ES-I3 (cell line): ENCODE data around the gene FMO5.
"Not testable (repeated sequence)": the region's sequence is repeated elsewhere in the genome, so short reads cannot be mapped to it uniquely, and the experiment has no call there.

ENCODE experiments used
- H3K36me3 ChIP-seq: 2 replicates; pipeline ENCODE4 v1.6.1; 2013; ENCODE audit warnings: mild to moderate bottlenecking, low read length, control low read depth, moderate library complexity; ENCODE audit not compliant: insufficient read depth
- H3K4me1 ChIP-seq: 2 replicates; pipeline ENCODE4 v1.6.1; 2013; ENCODE audit warnings: mild to moderate bottlenecking, control low read depth, low read length; ENCODE audit not compliant: insufficient read depth
- H3K9ac ChIP-seq: 2 replicates; pipeline ENCODE4 v1.6.1; 2013; ENCODE audit warnings: low read depth, mild to moderate bottlenecking, low read length, moderate library complexity
- H3K9me3 ChIP-seq: 2 replicates; pipeline ENCODE4 v1.6.1; 2013; ENCODE audit warnings: mild to moderate bottlenecking, low read length, moderate library complexity; ENCODE audit not compliant: control insufficient read depth, insufficient read depth

Gene FMO5

GRCh38 chr1:147231032-147231431 is 5.9 kb upstream of the FMO5 start:
- not testable (repeated sequence) for H3K36me3 ChIP-seq, H3K9me3 ChIP-seq, H3K4me1 ChIP-seq, H3K9ac ChIP-seq

- H3K4me1 ChIP-seq = no peaks in the 10 kb centered on the region
- no peaks in the 10 kb centered on the region for H3K9me3 ChIP-seq
- peak overlapping the region; percentile 10; the same call in 1 of the 2 replicates for H3K9ac ChIP-seq
- no peaks in the 10 kb centered on the region for H3K36me3 ChIP-seq
Observed at GRCh38 chr1:147223740-147224615, 1.2 kb downstream of the FMO5 start.

GRCh38 chr1:147218606-147219005 is 6.5 kb downstream of the FMO5 start:
- H3K9me3 ChIP-seq = no peaks in the 10 kb centered on the region
- H3K9ac ChIP-seq = no peak overlapping the region
- no peaks in the 10 kb centered on the region for H3K4me1 ChIP-seq
- no peaks in the 10 kb centered on the region for H3K36me3 ChIP-seq

- Histone ChIP-seq H3K9ac (no peak overlapping the region), H3K4me1 (no peaks in the 10 kb centered on the region), H3K36me3 (no peaks in the 10 kb centered on the region), H3K9me3 (no peaks in the 10 kb centered on the region)
Observed at GRCh38 chr1:147217141-147217540, 8.0 kb downstream of the FMO5 start.

- no peaks in the 10 kb centered on the region for H3K9me3 ChIP-seq
- no peaks in the 10 kb centered on the region for H3K36me3 ChIP-seq
- no peaks in the 10 kb centered on the region for H3K4me1 ChIP-seq
- no peak overlapping the region for H3K9ac ChIP-seq
Observed at GRCh38 chr1:147216124-147216523, 9.0 kb downstream of the FMO5 start.

- H3K9me3 ChIP-seq = no peaks in the 10 kb centered on the region
- no peaks in the 10 kb centered on the region for H3K4me1 ChIP-seq
- H3K36me3 ChIP-seq = no peaks in the 10 kb centered on the region
- H3K9ac ChIP-seq = no peak overlapping the region; the same call in 1 of the 2 replicates
Observed at GRCh38 chr1:147215540-147215916, 9.6 kb downstream of the FMO5 start.

GRCh38 chr1:147214842-147215539 is 10.1 kb downstream of the FMO5 start:
- H3K4me1 ChIP-seq = no peaks in the 10 kb centered on the region
- H3K36me3 ChIP-seq = no peaks in the 10 kb centered on the region
- H3K9ac ChIP-seq = no peak overlapping the region
- no peaks in the 10 kb centered on the region for H3K9me3 ChIP-seq

GRCh38 chr1:147214325-147214724 is 10.8 kb downstream of the FMO5 start:
- no peaks in the 10 kb centered on the region for H3K36me3 ChIP-seq
- H3K9ac ChIP-seq = no peak overlapping the region
- no peaks in the 10 kb centered on the region for H3K4me1 ChIP-seq
- no peaks in the 10 kb centered on the region for H3K9me3 ChIP-seq

GRCh38 chr1:147213271-147213670 is 11.9 kb downstream of the FMO5 start:
- no peaks in the 10 kb centered on the region for H3K36me3 ChIP-seq
- no peaks in the 10 kb centered on the region for H3K4me1 ChIP-seq
- no peaks in the 10 kb centered on the region for H3K9me3 ChIP-seq

GRCh38 chr1:147211577-147211976 is 13.6 kb downstream of the FMO5 start:
- Histone ChIP-seq H3K36me3 (no peaks in the 10 kb centered on the region), H3K9ac (no peak overlapping the region), H3K4me1 (no peaks in the 10 kb centered on the region), H3K9me3 (no peaks in the 10 kb centered on the region)

More at GRCh38 chr1:147213271-147213670, 11.9 kb downstream of the FMO5 start:
- H3K9ac ChIP-seq = no peak overlapping the region

GRCh38 chr1:147210987-147211386 is 14.2 kb downstream of the FMO5 start:
- H3K9ac ChIP-seq = no peak overlapping the region
- H3K36me3 ChIP-seq = no peaks in the 10 kb centered on the region
- H3K4me1 ChIP-seq = no peaks in the 10 kb centered on the region
- H3K9me3 ChIP-seq = no peaks in the 10 kb centered on the region

GRCh38 chr1:147209825-147210821 is 15.0 kb downstream of the FMO5 start:
- no peak overlapping the region for H3K9ac ChIP-seq
- H3K4me1 ChIP-seq = no peaks in the 10 kb centered on the region
- no peaks in the 10 kb centered on the region for H3K9me3 ChIP-seq
- H3K36me3 ChIP-seq = no peaks in the 10 kb centered on the region

- H3K9ac ChIP-seq = no peak overlapping the region
- no peaks in the 10 kb centered on the region for H3K36me3 ChIP-seq
- no peaks in the 10 kb centered on the region for H3K9me3 ChIP-seq
- no peaks in the 10 kb centered on the region for H3K4me1 ChIP-seq
Observed at GRCh38 chr1:147208619-147209018, 16.5 kb downstream of the FMO5 start.

- Histone ChIP-seq H3K36me3 (no peaks in the 10 kb centered on the region), H3K9me3 (no peaks in the 10 kb centered on the region), H3K9ac (no peak overlapping the region), H3K4me1 (no peaks in the 10 kb centered on the region)
Observed at GRCh38 chr1:147207192-147207591, 17.9 kb downstream of the FMO5 start.
